MCF 10A (cell line): ENCODE measurements around the gene PADI4. TPM values are rescaled to one million over a fixed set of nuclear protein-coding genes. Genes with fewer than 3 reads are reported as not detected.

Experiments
- BruUV-seq: library from RNA; stranded (reverse); fragments of 400-500 nt; replicated peaks from 2 replicates; lab custom pipeline; 2021; lab: Mats Ljungman, UMichigan
- CTCF ChIA-PET: fragments of 300-600 bp; sonication (Branson Sonifier 250); formaldehyde crosslinking; extraction: SDS; loops from one replicate; lab custom pipeline; 2021; ENCODE audit warnings: antibody characterized with exemption, inconsistent platforms; lab: Yijun Ruan, JAX
- POLR2A ChIA-PET: fragments of 300-600, 350-650 bp; sonication (Branson Sonifier 250); formaldehyde crosslinking; extraction: SDS; loops from one replicate; lab custom pipeline; 2020; ENCODE audit warnings: antibody characterized with exemption, inconsistent platforms; lab: Yijun Ruan, JAX
- DNase-seq: peaks from one replicate; pipeline ENCODE4 v3.0.0-alpha.2; 2018; ENCODE audit not compliant: unreplicated experiment
- H3K27ac Mint-ChIP-seq: one replicate; pipeline ENCODE4 v1.8.0; 2022; ENCODE audit warnings: mild to moderate bottlenecking, low read depth, mixed read lengths; ENCODE audit not compliant: unreplicated experiment
- H3K27me3 Mint-ChIP-seq: one replicate; pipeline ENCODE4 v1.8.0; 2022; ENCODE audit warnings: mixed read lengths; ENCODE audit not compliant: insufficient read depth, unreplicated experiment
- H3K36me3 Mint-ChIP-seq: one replicate; pipeline ENCODE4 v1.8.0; 2022; ENCODE audit warnings: mild to moderate bottlenecking, moderate library complexity, mixed read lengths; ENCODE audit not compliant: insufficient read depth, unreplicated experiment
- H3K4me1 Mint-ChIP-seq: one replicate; pipeline ENCODE4 v1.8.0; 2022; ENCODE audit warnings: mixed read lengths; ENCODE audit not compliant: insufficient read depth, unreplicated experiment
- H3K4me3 Mint-ChIP-seq: one replicate; pipeline ENCODE4 v1.8.0; 2022; ENCODE audit warnings: mild to moderate bottlenecking, moderate library complexity, mixed read lengths; ENCODE audit not compliant: unreplicated experiment
- H3K9me3 Mint-ChIP-seq: one replicate; pipeline ENCODE4 v1.8.0; 2022; ENCODE audit warnings: mixed read lengths; ENCODE audit not compliant: unreplicated experiment
- CTCF ChIP-seq: fragments of 200-600 bp; IDR thresholded peaks from one replicate; pipeline ENCODE4 v1.8.0; 2022; ENCODE audit warnings: antibody characterized with exemption, mild to moderate bottlenecking; ENCODE audit not compliant: unreplicated experiment
- intact Hi-C: fragments of 100-400 bp; cut with micrococcal nuclease; formaldehyde crosslinking; loops from 2 replicates; pipeline ENCODE4 v1.14.1; 2022
- total RNA-seq: library from RNA; stranded (reverse); gene quantifications from 2 replicates; pipeline ENCODE4 v1.2.3, GENCODE V29; 2022

PADI4 gene
- total RNA-seq, 1 experiment from 2014 or later, result 0.51 TPM

- ChIA-PET CTCF (interaction anchor here (1.0 kb wide), 1 partner anchor 60 kb away, joined by 3 read pairs; no protein-coding TSS in a partner anchor), POLR2A (no interaction called here)
- no peaks in the 10 kb centered on the region for H3K9me3 Mint-ChIP-seq
- H3K4me3 Mint-ChIP-seq, result no peak overlapping the region
- no peak for TF ChIP-seq CTCF
- BruUV-seq, result no TSS peak
- H3K27me3 Mint-ChIP-seq, result no peaks in the 10 kb centered on the region
- DNase-seq, result no peak
- H3K36me3 Mint-ChIP-seq, result no peaks in the 10 kb centered on the region
- H3K4me1 Mint-ChIP-seq, result peaks cover 12% of the 10 kb centered on the region
- intact Hi-C loops, result no loop called here
- no peak overlapping the region for H3K27ac Mint-ChIP-seq
Measured at GRCh38 chr1:17350083-17350482, 42.1 kb downstream of the PADI4 start.

GRCh38 chr1:17350928-17351446, 43.0 kb downstream of the PADI4 start:
- Mint-ChIP-seq H3K27ac (no peak overlapping the region), H3K9me3 (no peaks in the 10 kb centered on the region), H3K27me3 (no peaks in the 10 kb centered on the region), H3K36me3 (no peaks in the 10 kb centered on the region), H3K4me3 (no peak overlapping the region), H3K4me1 (peaks cover 12% of the 10 kb centered on the region)
- DNase-seq, result no peak
- POLR2A ChIA-PET, result no interaction called here
- no TSS peak for BruUV-seq
- no peak for TF ChIP-seq CTCF
- intact Hi-C loops, result no loop called here
- CTCF ChIA-PET, result no interaction called here

GRCh38 chr1:17351598-17352324, 43.8 kb downstream of the PADI4 start:
- DNase-seq, result no peak
- no peak overlapping the region for H3K4me3 Mint-ChIP-seq
- ChIA-PET CTCF (interaction anchor here (0.6 kb wide), 1 partner anchor 310 kb away, joined by 3 read pairs; no protein-coding TSS in a partner anchor), POLR2A (no interaction called here)
- no peaks in the 10 kb centered on the region for H3K27me3 Mint-ChIP-seq
- H3K4me1 Mint-ChIP-seq, result peaks cover 12% of the 10 kb centered on the region
- no peak overlapping the region for H3K27ac Mint-ChIP-seq
- H3K36me3 Mint-ChIP-seq, result peaks cover 4% of the 10 kb centered on the region
- TF ChIP-seq CTCF, result no peak
- H3K9me3 Mint-ChIP-seq, result no peaks in the 10 kb centered on the region
- no TSS peak for BruUV-seq
- intact Hi-C loops, result no loop called here

DNA sequence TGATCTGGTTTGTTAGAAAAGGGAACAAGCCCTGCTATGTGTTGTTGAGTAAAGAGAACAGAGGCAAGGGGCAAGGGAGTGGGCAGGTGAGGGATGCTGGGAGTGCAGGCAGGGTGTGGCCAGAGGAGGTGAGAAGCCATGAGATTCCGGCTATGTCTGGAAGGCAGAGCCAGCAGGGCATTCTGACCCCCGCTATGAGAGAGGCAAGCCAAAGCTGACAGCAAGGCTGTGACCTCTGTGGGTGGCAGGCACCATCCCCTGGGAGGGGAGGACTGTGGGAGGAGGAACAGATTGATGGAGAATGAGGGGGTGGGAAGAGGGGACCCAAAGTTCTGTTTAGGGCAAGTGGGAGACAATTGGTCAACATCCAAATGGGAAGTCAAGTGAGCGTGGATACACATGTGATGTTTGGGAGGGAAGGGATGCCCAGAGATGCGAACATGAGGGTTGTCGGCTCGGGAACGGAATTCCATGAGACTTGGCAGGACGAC, 44.5 kb downstream of the PADI4 start:
- CTCF ChIA-PET, result no interaction called here
- POLR2A ChIA-PET, result no interaction called here
- intact Hi-C loops, result no loop called here

More for the DNA sequence above, 44.5 kb downstream of the PADI4 start:
- Mint-ChIP-seq H3K36me3 (peaks cover 4% of the 10 kb centered on the region), H3K27ac (no peak overlapping the region), H3K4me1 (peaks cover 12% of the 10 kb centered on the region), H3K9me3 (no peaks in the 10 kb centered on the region), H3K4me3 (no peak overlapping the region), H3K27me3 (no peaks in the 10 kb centered on the region)
- TF ChIP-seq CTCF, result no peak
- no peak for DNase-seq
- BruUV-seq, result no TSS peak
